Gastrocnemius medialis (tissue), 4 donors: ENCODE results near the gene WBP2NL. TPM values are rescaled to one million over a fixed set of nuclear protein-coding genes. Genes with fewer than 3 reads are reported as not detected.

Source experiments
- ATAC-seq, 2 donors: fragments of 150-250 bp; one replicate each; pipeline ENCODE4 v1.9.1; 2016
- DNase-seq, 2 donors: peaks; one replicate each; pipeline ENCODE4 v3.0.0-alpha.2; 2019
- H3K27ac ChIP-seq, 4 donors: fragments of 200-600 bp; sonication (generic); 1 replicate in 1 of 4; 2 replicates in 3 of 4; pipeline ENCODE4 v1.5.1; 2016 to 2018; ENCODE audit warnings: mild to moderate bottlenecking in 2 of 4, moderate library complexity in 1 of 4
- H3K27me3 ChIP-seq, 3 donors: fragments of 200-600 bp; sonication (generic) in 2 of 3; 1 replicate in 1 of 3; 2 replicates in 2 of 3; pipeline versions ENCODE4 v1.5.1 to v1.6.0; 2016 to 2019; ENCODE audit warnings: mild to moderate bottlenecking in 1 of 3, moderate library complexity in 1 of 3
- H3K36me3 ChIP-seq, 2 donors: fragments of 200-600 bp; sonication (generic) in 1 of 2; one replicate each; pipeline ENCODE4 v1.5.1; 2017 to 2018
- H3K4me1 ChIP-seq, 2 donors: fragments of 200-600 bp; sonication (generic) in 1 of 2; one replicate each; pipeline ENCODE4 v1.5.1; 2016 to 2017; ENCODE audit warnings: mild to moderate bottlenecking in 2 of 2
- H3K4me3 ChIP-seq, 4 donors: fragments of 200-600 bp; sonication (generic) in 3 of 4; 1 replicate in 1 of 4; 2 replicates in 3 of 4; pipeline ENCODE4 v1.5.1; 2016 to 2019; ENCODE audit warnings: mild to moderate bottlenecking in 2 of 4
- H3K9me3 ChIP-seq, 3 donors: fragments of 200-600 bp; sonication (generic) in 2 of 3; 1 replicate in 1 of 3; 2 replicates in 2 of 3; pipeline ENCODE4 v1.5.1; 2016 to 2019
- CTCF ChIP-seq, 5 experiments: fragments of 450-650 bp in 3 of 5; fragments of 200-600 bp in 2 of 5; sonication (generic) in 2 of 5; IDR thresholded peaks in 4 of 5; conservative IDR thresholded peaks in 1 of 5; 1 replicate in 4 of 5; 2 replicates in 1 of 5; pipeline ENCODE4 v1.5.1; 2016 to 2019; ENCODE audit warnings: antibody characterized with exemption in 5 of 5, mild to moderate bottlenecking in 3 of 5, moderate library complexity in 3 of 5
- POLR2A ChIP-seq, 2 donors: fragments of 450-650 bp; IDR thresholded peaks; one replicate each; pipeline ENCODE4 v1.6.1; 2017; ENCODE audit warnings: antibody characterized with exemption in 2 of 2, mild to moderate bottlenecking in 2 of 2, moderate library complexity in 2 of 2
- in situ Hi-C, 4 donors: fragments of 200-750 bp; cut with MboI; loops; one replicate each; pipeline versions ENCODE4 v1.15.0 to v1.8.0; 2017; ENCODE audit warnings: low sequenced_read_pairs in 4 of 4
- intact Hi-C: fragments of 100-400 bp; cut with DNase I; formaldehyde crosslinking; loops from one replicate; pipeline ENCODE4 v1.15.1; 2023; ENCODE audit warnings: low total_unique reads
- total RNA-seq, 4 donors: library from RNA; depleted of rRNA; stranded (reverse); fragments of >200 nt; gene quantifications; one replicate each; pipeline versions ENCODE4 v1.1.0 to v1.2.3, GENCODE V29; 2016

Gene WBP2NL
- total RNA-seq, 4 donors from 2014 or later = 0.27 to 0.59 (median 0.31) TPM; not detected in 1

GRCh38 chr22:42060489-42060888 lies 61.9 kb downstream of the WBP2NL start:
- Histone ChIP-seq H3K27me3 (no peaks in the 10 kb centered on the region), H3K9me3 (no peaks in the 10 kb centered on the region), H3K4me3 (no peak overlapping the region), H3K36me3 (peaks cover 0 to 58% of the 10 kb centered on the region in 2 donors), H3K4me1 (no peaks in the 10 kb centered on the region), H3K27ac (no peak overlapping the region)
- DNase-seq (no peak), ATAC-seq (no peak)
- in situ Hi-C loops (no loop called here), intact Hi-C loops (no loop called here)
- no peak for TF ChIP-seq POLR2A (IDR thresholded peaks at IDR 0.05)
- no peak for TF ChIP-seq CTCF (IDR thresholded peaks at IDR 0.05 in 4 of 5, conservative IDR thresholded peaks at IDR 0.05 in 1 of 5)

- H3K36me3 ChIP-seq = peaks cover 0 to 64% of the 10 kb centered on the region in 2 donors
- no peak for DNase-seq
- no peak for ATAC-seq
- TF ChIP-seq POLR2A (IDR thresholded peaks at IDR 0.05) (no peak), CTCF (IDR thresholded peaks at IDR 0.05 in 4 of 5, conservative IDR thresholded peaks at IDR 0.05 in 1 of 5) (no peak)
- intact Hi-C loops = no loop called here
- H3K27me3 ChIP-seq = no peaks in the 10 kb centered on the region
- H3K4me3 ChIP-seq = no peak overlapping the region
- H3K9me3 ChIP-seq = no peaks in the 10 kb centered on the region
- no peak overlapping the region for H3K27ac ChIP-seq
- in situ Hi-C loops = no loop called here
- no peaks in the 10 kb centered on the region for H3K4me1 ChIP-seq
Observed at GRCh38 chr22:42061041-42061440, 62.5 kb downstream of the WBP2NL start.

GRCh38 chr22:42062506-42063170 lies 64.0 kb downstream of the WBP2NL start:
- no peak for DNase-seq
- H3K27me3 ChIP-seq = no peaks in the 10 kb centered on the region
- no peaks in the 10 kb centered on the region for H3K4me1 ChIP-seq
- TF ChIP-seq CTCF (IDR thresholded peaks at IDR 0.05 in 4 of 5, conservative IDR thresholded peaks at IDR 0.05 in 1 of 5) (no peak), POLR2A (IDR thresholded peaks at IDR 0.05) (no peak)
- ATAC-seq = no peak
- no peak overlapping the region for H3K27ac ChIP-seq
- H3K9me3 ChIP-seq = no peaks in the 10 kb centered on the region
- no peak overlapping the region for H3K4me3 ChIP-seq
- in situ Hi-C loops (no loop called here), intact Hi-C loops (no loop called here)
- peaks cover 0 to 78% of the 10 kb centered on the region in 2 donors for H3K36me3 ChIP-seq

DNA sequence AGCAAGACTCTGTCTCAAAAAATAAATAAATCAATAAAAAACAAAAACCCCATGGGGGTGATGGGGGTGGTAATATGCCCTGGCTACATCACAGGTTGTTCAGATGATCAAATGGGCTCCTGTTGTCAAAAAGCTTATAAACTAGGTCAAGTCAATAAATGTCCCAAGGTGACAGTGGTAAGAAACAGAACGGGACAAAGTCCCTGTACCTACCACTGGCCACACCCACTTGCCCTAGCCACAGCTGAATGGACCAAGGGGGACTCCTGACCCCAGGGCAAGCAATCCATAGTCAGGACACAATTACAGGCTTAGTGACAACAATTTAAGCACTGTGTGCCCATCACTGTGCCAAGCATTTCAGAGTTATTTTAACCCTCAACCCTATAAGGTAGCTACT lies 66.0 kb downstream of the WBP2NL start:
- intact Hi-C loops (no loop called here), in situ Hi-C loops (no loop called here)
- DNase-seq (no peak), ATAC-seq (no peak)
- TF ChIP-seq CTCF (IDR thresholded peaks at IDR 0.05 in 4 of 5, conservative IDR thresholded peaks at IDR 0.05 in 1 of 5) (no peak), POLR2A (IDR thresholded peaks at IDR 0.05) (no peak)
- H3K9me3 ChIP-seq = no peaks in the 10 kb centered on the region
- H3K27me3 ChIP-seq = no peaks in the 10 kb centered on the region
- H3K36me3 ChIP-seq = peaks cover 0 to 67% of the 10 kb centered on the region in 2 donors
- no peak overlapping the region for H3K27ac ChIP-seq
- H3K4me1 ChIP-seq = peaks cover 1 to 2% of the 10 kb centered on the region in 2 donors
- H3K4me3 ChIP-seq = no peak overlapping the region
